GM19238 (cell line): Measurements from ENCODE around the gene ZNF621.
"Not testable (repeated sequence)": the region's sequence is repeated elsewhere in the genome, so short reads cannot be mapped to it uniquely, and the experiment has no call there.

ENCODE experiments used
- DNase-seq: peaks from one replicate; pipeline ENCODE4 v3.0.0; 2011; ENCODE audit warnings: low spot score; ENCODE audit not compliant: insufficient read length

Gene ZNF621

DNA sequence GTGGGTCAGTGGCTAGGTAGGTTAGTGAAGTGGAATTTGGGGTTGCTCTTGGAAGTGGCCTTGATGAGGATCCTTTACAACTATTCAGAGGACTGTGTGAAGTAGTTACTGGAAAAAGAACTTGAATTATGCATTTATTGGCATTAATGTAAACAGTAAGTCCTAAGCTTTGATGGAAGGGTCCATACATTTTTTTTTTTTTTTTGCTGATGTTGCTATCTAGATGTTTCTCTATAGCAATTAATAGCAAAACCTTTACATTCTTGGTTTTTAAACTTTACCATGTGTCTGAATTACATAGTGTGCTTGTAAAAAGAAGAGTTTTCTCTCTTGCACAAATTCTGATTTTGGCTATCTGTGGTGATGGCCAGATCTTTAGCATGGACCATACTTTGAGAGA is 9.5 kb downstream of the ZNF621 start:
- DNase-seq, result no peak

- no peak for DNase-seq
These were observed 22.1 kb downstream of the ZNF621 start for GRCh38 chr3:40546816-40547215.

DNA sequence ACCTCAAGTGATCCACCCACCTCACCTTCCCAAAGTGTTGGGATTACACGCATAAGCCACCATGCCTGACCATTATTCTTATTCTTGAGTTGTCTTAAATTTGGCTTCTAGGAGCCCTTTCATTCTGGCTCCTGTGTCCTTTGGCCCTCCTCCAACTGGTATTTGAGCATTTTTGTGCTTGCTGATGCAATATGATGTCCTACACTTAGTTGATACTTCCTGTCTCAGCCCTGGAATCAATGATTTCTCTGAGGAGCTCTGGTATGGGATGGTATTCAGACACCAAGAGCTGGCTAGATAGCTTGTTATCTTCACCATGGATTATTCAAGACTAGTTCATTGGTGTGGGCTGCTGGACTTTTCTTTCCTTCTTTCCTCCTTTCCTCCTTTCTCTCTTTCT is 25.4 kb downstream of the ZNF621 start:
- DNase-seq, result no peak

- DNase-seq, result no peak
These were observed 32.9 kb downstream of the ZNF621 start for GRCh38 chr3:40557575-40558161.

GRCh38 chr3:40562482-40562881 is 37.7 kb downstream of the ZNF621 start:
- not testable (repeated sequence) for DNase-seq

DNA sequence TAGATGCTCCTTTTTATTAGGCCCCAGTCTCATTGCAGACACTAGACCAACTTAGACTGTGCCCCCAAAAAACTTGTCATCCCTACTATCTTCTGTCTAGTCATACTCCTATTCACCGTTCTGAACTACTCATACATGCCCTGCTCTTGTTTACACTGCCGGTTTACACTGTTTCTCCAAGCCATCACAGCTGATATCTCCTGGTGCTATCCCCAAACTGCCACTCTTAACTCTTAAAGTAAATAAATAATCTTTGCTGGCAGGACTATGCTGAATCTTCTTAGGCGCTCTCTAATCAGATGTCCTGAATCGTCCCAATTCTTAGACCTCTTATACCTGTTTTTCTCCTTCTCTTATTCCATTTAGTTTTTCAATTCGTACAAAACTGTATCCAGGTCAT is 40.9 kb downstream of the ZNF621 start:
- DNase-seq, result not testable (repeated sequence)

DNA sequence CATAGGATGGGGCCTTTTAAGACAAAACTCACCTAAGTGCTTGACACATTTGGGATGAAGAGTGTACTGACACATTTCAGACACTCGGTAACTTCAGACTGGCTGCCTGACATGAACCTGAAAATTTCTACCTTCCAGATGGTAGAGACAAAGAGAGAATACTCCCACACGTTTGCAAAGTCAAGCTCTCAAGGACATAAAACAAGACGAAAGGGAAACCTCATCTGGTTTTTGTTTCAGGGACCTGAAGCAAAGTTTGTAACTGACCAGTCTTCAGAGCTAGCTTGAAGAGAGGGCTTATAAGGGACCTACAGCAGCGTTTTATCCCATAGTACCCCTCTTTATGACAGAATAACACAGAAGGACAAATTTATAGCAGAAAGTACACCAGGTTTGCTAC is 41.9 kb downstream of the ZNF621 start:
- no peak for DNase-seq

DNA sequence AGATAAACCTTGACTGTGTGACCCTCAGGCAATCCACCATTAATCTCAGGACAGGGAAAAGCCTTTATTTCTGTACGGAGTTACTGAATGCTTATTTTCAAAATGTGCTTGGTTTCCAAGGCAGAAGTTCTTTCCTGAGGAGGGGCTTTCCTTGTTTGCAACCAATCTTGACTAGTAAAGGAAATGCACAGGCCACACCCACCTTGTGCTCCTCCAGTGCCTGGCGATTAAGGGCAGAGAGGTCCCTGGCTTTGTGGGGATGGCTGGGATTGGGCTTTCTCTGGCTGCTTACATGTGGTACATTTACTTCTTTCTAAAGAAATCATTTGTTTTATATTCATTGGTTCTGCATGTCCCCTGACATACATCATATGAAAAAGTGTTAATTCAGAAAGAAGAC is 47.8 kb downstream of the ZNF621 start:
- DNase-seq, result no peak

DNA sequence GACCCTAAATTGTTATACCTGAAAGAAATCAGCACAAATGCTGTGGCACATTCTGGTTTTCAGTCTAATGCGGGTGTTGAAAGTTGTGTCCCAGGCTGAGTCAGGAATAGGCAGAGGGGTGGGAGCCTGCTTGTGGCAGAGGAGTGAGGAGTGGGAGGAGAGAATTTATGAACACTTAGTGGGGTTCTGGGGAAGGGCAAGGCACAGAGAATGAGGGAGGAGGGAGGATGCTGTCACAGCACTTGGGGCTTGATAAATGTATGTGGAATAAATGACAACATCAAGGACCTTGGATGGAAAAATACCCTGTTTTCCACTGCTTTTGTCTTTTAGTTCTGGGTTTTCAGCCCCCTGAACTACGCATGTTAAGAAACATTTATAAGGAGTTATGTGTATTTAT is 49.3 kb downstream of the ZNF621 start:
- no peak for DNase-seq

- no peak for DNase-seq
These were observed 49.9 kb downstream of the ZNF621 start for GRCh38 chr3:40574661-40575060.

GRCh38 chr3:40576396-40576795 is 51.6 kb downstream of the ZNF621 start:
- no peak for DNase-seq

- DNase-seq, result peak; percentile 29
These were observed 55.8 kb downstream of the ZNF621 start for GRCh38 chr3:40580494-40581091.

DNA sequence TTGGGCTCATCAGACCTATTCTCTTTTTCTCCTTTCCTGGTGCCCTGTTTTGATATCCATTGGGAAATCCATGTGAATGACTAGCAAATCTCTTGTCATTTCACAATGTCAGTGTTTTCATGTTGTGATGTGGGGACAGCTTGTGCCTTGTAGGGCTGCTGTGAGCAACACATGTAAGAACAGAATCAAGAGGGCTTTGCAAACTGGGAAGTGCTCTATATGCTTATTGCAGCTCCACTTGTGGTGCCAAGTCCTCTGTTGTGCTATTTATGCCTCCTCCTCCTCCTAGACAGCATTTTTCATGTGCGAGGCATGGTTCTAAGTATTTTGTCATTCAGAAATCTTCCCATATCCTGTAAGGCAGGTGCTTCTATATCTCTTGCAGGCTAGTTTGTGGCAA is 56.4 kb downstream of the ZNF621 start:
- no peak for DNase-seq

DNA sequence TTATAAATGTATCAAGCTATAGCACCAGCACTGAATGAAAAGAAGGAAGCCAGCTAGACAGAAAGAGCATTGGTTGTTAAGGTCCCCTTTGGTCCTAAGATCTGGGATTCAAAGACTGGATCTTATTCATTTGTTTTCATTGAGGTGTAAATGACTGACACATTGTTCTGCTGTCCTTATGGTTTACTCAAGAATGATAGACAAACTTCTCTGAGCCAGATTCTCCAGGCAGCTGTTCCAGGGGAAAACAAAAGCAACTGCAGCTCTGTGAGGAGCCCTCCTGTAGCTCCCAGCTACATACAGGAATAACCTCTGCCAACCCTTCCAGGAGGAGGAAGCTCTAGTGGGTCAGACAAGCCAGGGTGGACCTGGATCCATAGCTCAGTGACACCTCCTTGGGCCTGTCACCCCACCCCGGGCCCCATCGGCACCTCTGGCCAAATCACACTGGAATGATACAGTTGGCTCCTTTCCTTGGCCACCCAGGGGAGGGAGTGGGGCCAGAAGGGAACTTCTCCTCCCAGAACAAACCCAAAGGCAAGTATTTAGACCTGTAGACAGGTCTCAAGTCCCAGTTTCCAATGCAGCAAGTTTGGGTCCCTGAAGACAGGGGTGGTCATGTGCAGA is 57.8 kb downstream of the ZNF621 start:
- DNase-seq, result no peak

DNA sequence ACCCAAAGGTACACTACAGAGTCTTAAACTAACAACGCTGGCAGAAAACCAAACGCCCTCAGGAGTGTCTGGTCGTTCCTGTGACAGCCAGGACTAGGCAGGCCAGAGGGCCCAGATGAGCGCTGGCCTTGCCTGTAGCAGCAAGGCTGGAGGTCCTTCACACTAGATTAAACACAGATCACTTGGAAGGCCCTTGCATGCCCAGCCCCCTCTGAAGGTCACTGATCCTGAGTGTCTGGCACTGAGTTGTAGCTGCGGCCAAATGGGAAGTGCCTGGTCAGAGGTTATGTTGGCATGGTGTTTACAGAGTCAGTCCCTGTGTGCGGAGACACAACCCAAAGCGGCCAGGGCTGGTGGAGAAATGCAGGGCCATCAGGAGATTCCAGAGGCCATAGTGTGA is 58.9 kb downstream of the ZNF621 start:
- DNase-seq, result no peak

GRCh38 chr3:40584625-40585189 is 59.9 kb downstream of the ZNF621 start:
- DNase-seq, result peak; percentile 45

GRCh38 chr3:40585381-40586016 is 60.7 kb downstream of the ZNF621 start:
- DNase-seq, result no peak

DNA sequence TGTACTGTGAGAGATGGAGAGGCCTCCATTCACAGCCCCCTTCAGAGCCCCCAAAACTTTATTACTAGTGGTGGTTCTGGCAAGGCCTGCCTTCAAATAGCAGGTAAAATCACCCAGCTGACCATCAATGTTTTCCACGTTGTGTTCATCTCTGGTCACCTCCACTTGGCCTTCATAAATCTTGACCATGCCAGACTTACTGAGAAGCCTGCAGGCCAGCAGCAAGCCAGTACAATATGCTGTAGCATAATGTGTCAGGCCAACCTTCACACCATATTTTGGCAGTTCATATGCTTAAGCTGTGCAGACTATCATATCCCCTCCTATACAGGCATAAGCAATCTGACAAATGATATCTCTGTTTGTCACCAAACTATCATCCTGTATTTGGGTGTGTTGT is 62.1 kb downstream of the ZNF621 start:
- no peak for DNase-seq

- no peak for DNase-seq
These were observed 63.6 kb downstream of the ZNF621 start for GRCh38 chr3:40588406-40588805.
